Stimulated activated naive B cell treated with anti-CD40 and anti-IgM and Interleukin-4, amounts not matched to agents 10 μg/mL and 1 μg/mL and 100 μg/mL, for 72 hours (primary cell): ENCODE data around the gene ZNF391.
"Not testable (repeated sequence)": the region's sequence is repeated elsewhere in the genome, so short reads cannot be mapped to it uniquely, and the experiment has no call there.

ENCODE experiments used
- ATAC-seq, 2 donors: fragments of 150-1000 bp; cut with Tn5 transposase; replicated peaks; 2 replicates each; pipeline ENCODE4 v1.10.0; 2021; ENCODE audit warnings: moderate library complexity in 1 of 2
- DNase-seq: peaks from one replicate; pipeline ENCODE4 v3.0.0; 2021
- H3K27ac Mint-ChIP-seq: one replicate; pipeline ENCODE4 v1.8.0; 2022; ENCODE audit warnings: mild to moderate bottlenecking, mixed read lengths
- H3K27me3 Mint-ChIP-seq, 2 donors: one replicate each; pipeline ENCODE4 v1.8.0; 2022; ENCODE audit warnings: mixed read lengths in 2 of 2
- H3K36me3 Mint-ChIP-seq, 2 donors: one replicate each; pipeline ENCODE4 v1.8.0; 2022; ENCODE audit warnings: mixed read lengths in 2 of 2, mild to moderate bottlenecking in 1 of 2
- H3K4me1 Mint-ChIP-seq, 2 donors: one replicate each; pipeline ENCODE4 v1.8.0; 2022; ENCODE audit warnings: mixed read lengths in 2 of 2, mild to moderate bottlenecking in 1 of 2
- H3K4me3 Mint-ChIP-seq, 2 donors: one replicate each; pipeline ENCODE4 v1.8.0; 2022; ENCODE audit warnings: mild to moderate bottlenecking in 2 of 2, mixed read lengths in 2 of 2, moderate library complexity in 1 of 2
- H3K9me3 Mint-ChIP-seq, 2 donors: one replicate each; pipeline ENCODE4 v1.8.0; 2022; ENCODE audit warnings: mixed read lengths in 2 of 2, mild to moderate bottlenecking in 1 of 2

Gene ZNF391

GRCh38 chr6:27400877-27401642 lies 12.5 kb downstream of the ZNF391 start:
- Mint-ChIP-seq H3K27me3 (no peaks in the 10 kb centered on the region), H3K4me1 (no peaks in the 10 kb centered on the region), H3K27ac (no peak overlapping the region), H3K9me3 (peaks cover 25 to 39% of the 10 kb centered on the region in 2 donors), H3K36me3 (peaks cover 56 to 68% of the 10 kb centered on the region in 2 donors), H3K4me3 (no peak overlapping the region)
- no peak for ATAC-seq
- DNase-seq, result no peak

- H3K36me3 Mint-ChIP-seq, result peaks cover 19 to 28% of the 10 kb centered on the region in 2 donors
- H3K4me3 Mint-ChIP-seq, result no peak overlapping the region
- H3K4me1 Mint-ChIP-seq, result no peaks in the 10 kb centered on the region
- DNase-seq, result no peak
- H3K9me3 Mint-ChIP-seq, result peaks cover 13 to 25% of the 10 kb centered on the region in 2 donors
- ATAC-seq, result no peak
- no peak overlapping the region for H3K27ac Mint-ChIP-seq
- H3K27me3 Mint-ChIP-seq, result peaks cover 0 to 10% of the 10 kb centered on the region in 2 donors
Measured at GRCh38 chr6:27406085-27406484, 17.5 kb downstream of the ZNF391 start.

GRCh38 chr6:27407153-27407814 lies 18.7 kb downstream of the ZNF391 start:
- H3K27me3 Mint-ChIP-seq, result peaks cover 0 to 10% of the 10 kb centered on the region in 2 donors
- H3K4me1 Mint-ChIP-seq, result no peaks in the 10 kb centered on the region
- no peak overlapping the region for H3K4me3 Mint-ChIP-seq
- H3K36me3 Mint-ChIP-seq, result peaks cover 10 to 17% of the 10 kb centered on the region in 2 donors
- no peak overlapping the region for H3K27ac Mint-ChIP-seq
- H3K9me3 Mint-ChIP-seq, result peaks cover 6 to 15% of the 10 kb centered on the region in 2 donors
- DNase-seq, result no peak
- ATAC-seq, result no peak

- peaks cover 0 to 3% of the 10 kb centered on the region in 2 donors for H3K9me3 Mint-ChIP-seq
- DNase-seq (no peak), ATAC-seq (no peak)
- no peak overlapping the region for H3K27ac Mint-ChIP-seq
- no peak overlapping the region for H3K4me3 Mint-ChIP-seq
- H3K27me3 Mint-ChIP-seq, result peaks cover 0 to 6% of the 10 kb centered on the region in 2 donors
- no peaks in the 10 kb centered on the region for H3K4me1 Mint-ChIP-seq
- no peaks in the 10 kb centered on the region for H3K36me3 Mint-ChIP-seq
Measured at GRCh38 chr6:27414300-27414699, 25.7 kb downstream of the ZNF391 start.

GRCh38 chr6:27414996-27415395 lies 26.4 kb downstream of the ZNF391 start:
- no peak overlapping the region for H3K27ac Mint-ChIP-seq
- no peak overlapping the region for H3K4me3 Mint-ChIP-seq
- H3K27me3 Mint-ChIP-seq, result peaks cover 5 to 10% of the 10 kb centered on the region in 2 donors

GRCh38 chr6:27415898-27416297 lies 27.3 kb downstream of the ZNF391 start:
- no peaks in the 10 kb centered on the region for H3K4me1 Mint-ChIP-seq
- peaks cover 9 to 12% of the 10 kb centered on the region in 2 donors for H3K27me3 Mint-ChIP-seq
- no peaks in the 10 kb centered on the region for H3K36me3 Mint-ChIP-seq
- DNase-seq (no peak), ATAC-seq (no peak)
- no peak overlapping the region for H3K4me3 Mint-ChIP-seq
- H3K27ac Mint-ChIP-seq, result no peak overlapping the region
- H3K9me3 Mint-ChIP-seq, result peaks cover 0 to 5% of the 10 kb centered on the region in 2 donors

More at GRCh38 chr6:27414996-27415395, 26.4 kb downstream of the ZNF391 start:
- ATAC-seq, result no peak
- DNase-seq, result no peak
- H3K4me1 Mint-ChIP-seq, result no peaks in the 10 kb centered on the region
- H3K36me3 Mint-ChIP-seq, result no peaks in the 10 kb centered on the region
- peaks cover 0 to 5% of the 10 kb centered on the region in 2 donors for H3K9me3 Mint-ChIP-seq

- Mint-ChIP-seq H3K36me3 (no peaks in the 10 kb centered on the region), H3K27ac (no peak overlapping the region), H3K4me1 (no peaks in the 10 kb centered on the region), H3K4me3 (no peak overlapping the region), H3K9me3 (peaks cover 4 to 8% of the 10 kb centered on the region in 2 donors), H3K27me3 (peaks cover 9 to 22% of the 10 kb centered on the region in 2 donors)
- DNase-seq (no peak), ATAC-seq (no peak)
Measured at GRCh38 chr6:27419363-27419762, 30.8 kb downstream of the ZNF391 start.

- no peak for ATAC-seq
- Mint-ChIP-seq H3K27me3 (peaks cover 9 to 16% of the 10 kb centered on the region in 2 donors), H3K36me3 (no peaks in the 10 kb centered on the region), H3K27ac (no peak overlapping the region), H3K4me1 (no peaks in the 10 kb centered on the region), H3K4me3 (no peak overlapping the region), H3K9me3 (peaks cover 4 to 5% of the 10 kb centered on the region in 2 donors)
- DNase-seq, result no peak
Measured at GRCh38 chr6:27422651-27423332, 34.2 kb downstream of the ZNF391 start.

- not testable (repeated sequence) for H3K36me3 Mint-ChIP-seq, H3K4me3 Mint-ChIP-seq, H3K27ac Mint-ChIP-seq, H3K4me1 Mint-ChIP-seq, ATAC-seq, H3K9me3 Mint-ChIP-seq, DNase-seq
- peaks cover 8 to 19% of the 10 kb centered on the region in 2 donors for H3K27me3 Mint-ChIP-seq
Measured at GRCh38 chr6:27424851-27425250, 36.3 kb downstream of the ZNF391 start.

- no peaks in the 10 kb centered on the region for H3K4me1 Mint-ChIP-seq
- no peak overlapping the region for H3K27ac Mint-ChIP-seq
- peaks cover 4 to 18% of the 10 kb centered on the region in 2 donors for H3K27me3 Mint-ChIP-seq
- ATAC-seq (no peak), DNase-seq (no peak)
- peaks cover 4 to 5% of the 10 kb centered on the region in 2 donors for H3K9me3 Mint-ChIP-seq
- peaks cover 2 to 4% of the 10 kb centered on the region in 2 donors for H3K36me3 Mint-ChIP-seq
- no peak overlapping the region for H3K4me3 Mint-ChIP-seq
Measured at GRCh38 chr6:27426045-27426620, 37.6 kb downstream of the ZNF391 start.

GRCh38 chr6:27428502-27428901 lies 39.9 kb downstream of the ZNF391 start:
- Mint-ChIP-seq H3K9me3 (peaks cover 2 to 6% of the 10 kb centered on the region in 2 donors), H3K36me3 (peaks cover 2 to 4% of the 10 kb centered on the region in 2 donors), H3K4me1 (no peaks in the 10 kb centered on the region), H3K27ac (no peak overlapping the region), H3K27me3 (peaks cover 6 to 8% of the 10 kb centered on the region in 2 donors), H3K4me3 (no peak overlapping the region)
- DNase-seq (no peak), ATAC-seq (no peak)

GRCh38 chr6:27428966-27429365 lies 40.4 kb downstream of the ZNF391 start:
- Mint-ChIP-seq H3K27ac (no peak overlapping the region), H3K9me3 (peaks cover 7% of the 10 kb centered on the region in 2 donors), H3K4me1 (no peaks in the 10 kb centered on the region), H3K4me3 (no peak overlapping the region), H3K27me3 (peaks cover 8 to 11% of the 10 kb centered on the region in 2 donors), H3K36me3 (peaks cover 2 to 4% of the 10 kb centered on the region in 2 donors)
- DNase-seq (no peak), ATAC-seq (no peak)

- H3K36me3 Mint-ChIP-seq, result peaks cover 4 to 5% of the 10 kb centered on the region in 2 donors
- no peak overlapping the region for H3K27ac Mint-ChIP-seq
- no peaks in the 10 kb centered on the region for H3K4me1 Mint-ChIP-seq
Measured at GRCh38 chr6:27433714-27434113, 45.2 kb downstream of the ZNF391 start.

GRCh38 chr6:27439371-27439770 lies 50.8 kb downstream of the ZNF391 start:
- H3K27ac Mint-ChIP-seq, result no peak overlapping the region
- peaks cover 8% of the 10 kb centered on the region in 2 donors for H3K36me3 Mint-ChIP-seq
- DNase-seq (no peak), ATAC-seq (no peak)
- peaks cover 3 to 6% of the 10 kb centered on the region in 2 donors for H3K27me3 Mint-ChIP-seq
- H3K9me3 Mint-ChIP-seq, result peaks cover 8 to 16% of the 10 kb centered on the region in 2 donors
- H3K4me1 Mint-ChIP-seq, result no peaks in the 10 kb centered on the region
- H3K4me3 Mint-ChIP-seq, result no peak overlapping the region

More at GRCh38 chr6:27433714-27434113, 45.2 kb downstream of the ZNF391 start:
- Mint-ChIP-seq H3K9me3 (peaks cover 13 to 19% of the 10 kb centered on the region in 2 donors), H3K27me3 (peaks cover 14 to 15% of the 10 kb centered on the region in 2 donors), H3K4me3 (no peak overlapping the region)
- ATAC-seq, result no peak
- no peak for DNase-seq
